Adrenal gland (tissue), 12 donors: Measurements from ENCODE around the gene HTR5A. TPM values are rescaled to one million over a fixed set of nuclear protein-coding genes. Genes with fewer than 3 reads are reported as not detected.

ENCODE experiments used
- DNase-seq, 7 donors: peaks; one replicate each; pipeline ENCODE4 v3.0.0-alpha.2; 2019 to 2020
- H3K27ac ChIP-seq, 5 donors: fragments of 200-600 bp; sonication (generic) in 4 of 5; 1 replicate in 3 of 5; 2 replicates in 2 of 5; pipeline versions ENCODE4 v1.5.1 to v1.8.0; 2016 to 2020; ENCODE audit warnings: mild to moderate bottlenecking in 1 of 5
- H3K27me3 ChIP-seq: fragments of 200-600 bp; 2 replicates; pipeline ENCODE4 v1.8.0; 2021
- H3K36me3 ChIP-seq, 2 donors: fragments of 200-600 bp; replicated peaks in 1 of 2; 1 replicate in 1 of 2; 2 replicates in 1 of 2; pipeline versions ENCODE4 v1.5.1 to v1.8.0; 2018 to 2022
- H3K4me1 ChIP-seq, 2 donors: fragments of 200-600 bp; replicated peaks in 1 of 2; 1 replicate in 1 of 2; 2 replicates in 1 of 2; pipeline versions ENCODE4 v1.5.1 to v1.8.0; 2018 to 2021
- H3K4me3 ChIP-seq, 4 donors: fragments of 200-600 bp; sonication (generic) in 3 of 4; one replicate each; pipeline ENCODE4 v1.5.1; 2016 to 2018
- H3K9me3 ChIP-seq, 3 donors: fragments of 200-600 bp; sonication (generic) in 1 of 3; replicated peaks in 1 of 3; 1 replicate in 2 of 3; 2 replicates in 1 of 3; pipeline versions ENCODE4 v1.5.1 to v1.8.0; 2016 to 2021
- POLR2A ChIP-seq, 2 donors: fragments of 450-650 bp; IDR thresholded peaks; one replicate each; pipeline ENCODE4 v1.6.1; 2017; ENCODE audit warnings: antibody characterized with exemption in 2 of 2, mild to moderate bottlenecking in 2 of 2, moderate library complexity in 1 of 2
- WGBS, 4 donors: extraction: QIAGEN DNeasy Blood & Tissue Kit in 2 of 4; methylation state at CpG; one replicate each; pipeline versions ENCODE4 v1.1.5 to v1.1.7; 2013 to 2017; 5-methylcytosine and 5-hydroxymethylcytosine counted together
- intact Hi-C, 2 donors: fragments of 100-400 bp; cut with DNase I; formaldehyde crosslinking; loops; one replicate each; pipeline versions ENCODE4 v1.14.1 to v1.15.0; 2022 to 2023
- polyA plus RNA-seq, 3 donors: library from polyadenylated mRNA; stranded (reverse); fragments of 200-250 nt in 2 of 3; fragments of 350-450 nt in 1 of 3; fragmentation: Illumina TruSeq in 1 of 3; extraction: RNeasy Lipid Tissue Mini Kit (QIAGEN cat#74804) in 1 of 3; gene quantifications; one replicate each; pipeline ENCODE4 v1.2.3, GENCODE V29; 2013 to 2014
- total RNA-seq, 9 donors: library from RNA; depleted of rRNA in 4 of 9; stranded (reverse); fragments of >200 nt in 4 of 9; fragments of 120-200 nt in 1 of 9; fragmentation: NEBNext Ultra II Directional in 1 of 9; extraction: Animal tissue kit (Norgen Biotek cat#: 25700) in 1 of 9; gene quantifications; one replicate each; pipeline versions ENCODE4 v1.1.0 to v1.2.4, GENCODE V29; 2013 to 2023
- TF ChIP-seq, protein P1 (sequence below), 6 experiments: fragments of 450-650 bp in 4 of 6; fragments of 200-600 bp in 2 of 6; sonication (generic) in 1 of 6; IDR thresholded peaks; 1 replicate in 5 of 6; 2 replicates in 1 of 6; pipeline versions ENCODE4 v1.5.1 to v1.8.0; 2016 to 2021; ENCODE audit warnings: antibody characterized with exemption in 6 of 6, mild to moderate bottlenecking in 2 of 6, moderate library complexity in 1 of 6
- donor health status: healthy with polysubstance abuse.
- donor health status: Bipolar disorder and iron deficiency.
- donor health status: DM: yes; HTN: yes; CAD: no.
- donor health status: DM: no; HTN: no; CAD: no.
- donor health status: DM: no; HTN: no; CAD: no.
- donor health status: DM: yes; HTN: yes; CAD: no.

Gene HTR5A
- total and polyA plus RNA-seq, 12 donors, result not detected

DNA sequence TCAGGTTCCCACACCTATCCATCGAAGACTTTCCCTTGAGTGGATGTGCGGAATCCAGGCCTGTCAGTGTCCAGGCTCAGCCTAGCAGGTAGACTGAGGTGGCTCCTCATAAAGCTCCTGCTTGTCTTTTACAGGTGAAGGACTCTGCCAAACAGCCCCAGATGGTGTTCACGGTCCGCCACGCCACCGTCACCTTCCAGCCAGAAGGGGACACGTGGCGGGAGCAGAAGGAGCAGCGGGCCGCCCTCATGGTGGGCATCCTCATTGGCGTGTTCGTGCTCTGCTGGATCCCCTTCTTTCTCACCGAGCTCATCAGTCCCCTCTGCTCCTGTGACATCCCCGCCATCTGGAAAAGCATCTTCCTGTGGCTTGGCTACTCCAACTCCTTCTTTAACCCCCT is 13.9 kb downstream of the HTR5A start:
- Histone ChIP-seq H3K27me3 (peaks cover 7% of the 10 kb centered on the region), H3K4me3 (no peak overlapping the region), H3K36me3 (no peaks in the 10 kb centered on the region), H3K4me1 (no peaks in the 10 kb centered on the region), H3K27ac (no peak overlapping the region), H3K9me3 (no peaks in the 10 kb centered on the region)
- no peak for DNase-seq
- WGBS, 4 donors, result 79 to 96% (median 86%) methylated on average over 10 to 14 of the region's 14 CpGs
- no peak for TF ChIP-seq POLR2A (IDR thresholded peaks at IDR 0.05)
- TF ChIP-seq, protein P1, sequence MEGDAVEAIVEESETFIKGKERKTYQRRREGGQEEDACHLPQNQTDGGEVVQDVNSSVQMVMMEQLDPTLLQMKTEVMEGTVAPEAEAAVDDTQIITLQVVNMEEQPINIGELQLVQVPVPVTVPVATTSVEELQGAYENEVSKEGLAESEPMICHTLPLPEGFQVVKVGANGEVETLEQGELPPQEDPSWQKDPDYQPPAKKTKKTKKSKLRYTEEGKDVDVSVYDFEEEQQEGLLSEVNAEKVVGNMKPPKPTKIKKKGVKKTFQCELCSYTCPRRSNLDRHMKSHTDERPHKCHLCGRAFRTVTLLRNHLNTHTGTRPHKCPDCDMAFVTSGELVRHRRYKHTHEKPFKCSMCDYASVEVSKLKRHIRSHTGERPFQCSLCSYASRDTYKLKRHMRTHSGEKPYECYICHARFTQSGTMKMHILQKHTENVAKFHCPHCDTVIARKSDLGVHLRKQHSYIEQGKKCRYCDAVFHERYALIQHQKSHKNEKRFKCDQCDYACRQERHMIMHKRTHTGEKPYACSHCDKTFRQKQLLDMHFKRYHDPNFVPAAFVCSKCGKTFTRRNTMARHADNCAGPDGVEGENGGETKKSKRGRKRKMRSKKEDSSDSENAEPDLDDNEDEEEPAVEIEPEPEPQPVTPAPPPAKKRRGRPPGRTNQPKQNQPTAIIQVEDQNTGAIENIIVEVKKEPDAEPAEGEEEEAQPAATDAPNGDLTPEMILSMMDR (IDR thresholded peaks at IDR 0.05), result no peak
- intact Hi-C loops, result no loop called here

DNA sequence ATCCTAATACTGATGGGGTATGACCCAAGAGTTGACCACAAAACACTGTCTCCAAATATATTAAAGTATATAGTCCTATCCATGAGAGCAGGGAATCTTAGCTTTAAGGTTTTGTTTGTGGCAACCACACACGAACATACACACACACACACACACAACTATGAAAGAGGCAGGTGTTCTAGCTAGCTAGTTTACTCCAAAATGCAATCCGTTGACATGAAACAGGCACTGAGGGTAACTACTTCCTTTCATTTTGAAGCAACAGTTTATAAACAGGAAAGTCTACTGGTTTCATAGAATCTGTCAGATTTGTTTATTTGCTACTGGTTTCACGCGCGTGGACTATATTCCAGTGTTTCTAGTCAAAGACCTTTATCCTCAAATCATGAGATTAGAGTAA is 14.8 kb downstream of the HTR5A start:
- peaks cover 7% of the 10 kb centered on the region for H3K27me3 ChIP-seq
- TF ChIP-seq, protein P1 (IDR thresholded peaks at IDR 0.05), result no peak
- no peak for TF ChIP-seq POLR2A (IDR thresholded peaks at IDR 0.05)
- no peaks in the 10 kb centered on the region for H3K4me1 ChIP-seq
- no peak overlapping the region for H3K27ac ChIP-seq
- intact Hi-C loops, result no loop called here
- H3K4me3 ChIP-seq, result no peak overlapping the region
- DNase-seq, result no peak
- no peaks in the 10 kb centered on the region for H3K36me3 ChIP-seq
- 69 to 73% (median 72%) methylated on average over 5 of the region's 5 CpGs for WGBS, 4 donors
- no peaks in the 10 kb centered on the region for H3K9me3 ChIP-seq

GRCh38 chr7:155090684-155091083 is 20.6 kb downstream of the HTR5A start:
- Histone ChIP-seq H3K4me3 (no peak overlapping the region), H3K9me3 (no peaks in the 10 kb centered on the region), H3K4me1 (no peaks in the 10 kb centered on the region), H3K27ac (no peak overlapping the region), H3K27me3 (peaks cover 4% of the 10 kb centered on the region), H3K36me3 (no peaks in the 10 kb centered on the region)
- no peak for TF ChIP-seq POLR2A (IDR thresholded peaks at IDR 0.05)
- TF ChIP-seq, protein P1 (IDR thresholded peaks at IDR 0.05), result no peak
- DNase-seq, result no peak
- intact Hi-C loops, result no loop called here
- 59 to 78% (median 63%) methylated on average over 4 of the region's 4 CpGs for WGBS, 4 donors

- no peak overlapping the region for H3K4me3 ChIP-seq
- H3K4me1 ChIP-seq, result no peaks in the 10 kb centered on the region
- WGBS, 4 donors, result 60 to 72% (median 70%) methylated on average over 2 of the region's 2 CpGs
- no peak for TF ChIP-seq POLR2A (IDR thresholded peaks at IDR 0.05)
- TF ChIP-seq, protein P1 (IDR thresholded peaks at IDR 0.05), result no peak
- no peaks in the 10 kb centered on the region for H3K9me3 ChIP-seq
- no peak overlapping the region for H3K27ac ChIP-seq
- no peak for DNase-seq
- no peaks in the 10 kb centered on the region for H3K36me3 ChIP-seq
- intact Hi-C loops, result no loop called here
- H3K27me3 ChIP-seq, result no peaks in the 10 kb centered on the region
Measured at GRCh38 chr7:155093596-155093995, 23.5 kb downstream of the HTR5A start.
